ENCODE measurements around the gene C2orf66.

DNA sequence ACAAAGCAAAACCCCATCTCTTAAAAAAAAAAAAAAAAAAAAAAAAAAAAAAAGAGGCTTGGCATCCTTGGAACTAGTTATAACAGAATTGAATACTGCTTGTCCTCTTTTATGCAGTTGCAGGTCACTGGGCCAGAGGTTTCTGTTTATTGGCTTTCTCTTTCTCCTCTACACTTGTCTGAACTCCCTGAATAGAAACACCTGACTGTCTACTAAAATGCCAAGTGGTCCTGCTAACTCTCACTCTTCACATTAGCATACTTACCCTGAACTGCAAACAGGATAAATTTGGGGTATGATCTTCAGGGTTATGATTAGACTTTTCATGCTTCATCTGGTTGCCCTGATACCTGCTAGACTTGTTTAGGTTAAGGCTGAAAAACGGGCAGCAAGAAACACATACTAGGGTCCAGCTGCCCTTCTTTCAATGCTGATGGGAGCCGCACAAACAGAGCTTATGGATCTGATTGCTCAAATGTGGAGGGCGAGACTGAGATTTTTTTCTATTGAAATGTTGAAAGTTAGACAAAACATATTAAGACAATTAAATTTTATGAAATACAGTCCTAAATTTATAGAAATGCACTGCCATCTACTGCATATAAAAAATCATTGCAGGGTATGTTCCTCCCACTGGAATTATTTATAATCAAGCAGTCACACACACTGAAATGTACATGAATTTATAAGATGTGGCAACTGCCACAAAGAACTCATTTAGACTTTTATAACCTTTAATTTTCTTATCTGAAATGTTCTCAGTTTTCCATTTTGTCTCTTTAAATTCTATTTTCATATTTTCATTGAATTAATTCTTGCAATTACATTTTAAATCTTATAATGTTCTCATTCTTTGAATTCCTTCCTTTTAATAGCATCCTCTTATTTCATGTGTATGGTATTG lies 50.4 kb downstream of the C2orf66 start:
- TF ChIP-seq, protein P1, sequence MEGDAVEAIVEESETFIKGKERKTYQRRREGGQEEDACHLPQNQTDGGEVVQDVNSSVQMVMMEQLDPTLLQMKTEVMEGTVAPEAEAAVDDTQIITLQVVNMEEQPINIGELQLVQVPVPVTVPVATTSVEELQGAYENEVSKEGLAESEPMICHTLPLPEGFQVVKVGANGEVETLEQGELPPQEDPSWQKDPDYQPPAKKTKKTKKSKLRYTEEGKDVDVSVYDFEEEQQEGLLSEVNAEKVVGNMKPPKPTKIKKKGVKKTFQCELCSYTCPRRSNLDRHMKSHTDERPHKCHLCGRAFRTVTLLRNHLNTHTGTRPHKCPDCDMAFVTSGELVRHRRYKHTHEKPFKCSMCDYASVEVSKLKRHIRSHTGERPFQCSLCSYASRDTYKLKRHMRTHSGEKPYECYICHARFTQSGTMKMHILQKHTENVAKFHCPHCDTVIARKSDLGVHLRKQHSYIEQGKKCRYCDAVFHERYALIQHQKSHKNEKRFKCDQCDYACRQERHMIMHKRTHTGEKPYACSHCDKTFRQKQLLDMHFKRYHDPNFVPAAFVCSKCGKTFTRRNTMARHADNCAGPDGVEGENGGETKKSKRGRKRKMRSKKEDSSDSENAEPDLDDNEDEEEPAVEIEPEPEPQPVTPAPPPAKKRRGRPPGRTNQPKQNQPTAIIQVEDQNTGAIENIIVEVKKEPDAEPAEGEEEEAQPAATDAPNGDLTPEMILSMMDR (IDR thresholded peaks at IDR 0.05) = peak in 4 of 6 experiments; percentile 16 to 53 (median 48)
- no peak for TF ChIP-seq POLR2A (IDR thresholded peaks at IDR 0.05)
